ENCODE data around the gene WARS2.

The WARS2 gene

GRCh38 chr1:118995312-118996016, 145.0 kb downstream of the WARS2 start:
- DNase-seq: no peak

- no peak for DNase-seq
Observed at GRCh38 chr1:118993700-118994026, 146.8 kb downstream of the WARS2 start.

DNA sequence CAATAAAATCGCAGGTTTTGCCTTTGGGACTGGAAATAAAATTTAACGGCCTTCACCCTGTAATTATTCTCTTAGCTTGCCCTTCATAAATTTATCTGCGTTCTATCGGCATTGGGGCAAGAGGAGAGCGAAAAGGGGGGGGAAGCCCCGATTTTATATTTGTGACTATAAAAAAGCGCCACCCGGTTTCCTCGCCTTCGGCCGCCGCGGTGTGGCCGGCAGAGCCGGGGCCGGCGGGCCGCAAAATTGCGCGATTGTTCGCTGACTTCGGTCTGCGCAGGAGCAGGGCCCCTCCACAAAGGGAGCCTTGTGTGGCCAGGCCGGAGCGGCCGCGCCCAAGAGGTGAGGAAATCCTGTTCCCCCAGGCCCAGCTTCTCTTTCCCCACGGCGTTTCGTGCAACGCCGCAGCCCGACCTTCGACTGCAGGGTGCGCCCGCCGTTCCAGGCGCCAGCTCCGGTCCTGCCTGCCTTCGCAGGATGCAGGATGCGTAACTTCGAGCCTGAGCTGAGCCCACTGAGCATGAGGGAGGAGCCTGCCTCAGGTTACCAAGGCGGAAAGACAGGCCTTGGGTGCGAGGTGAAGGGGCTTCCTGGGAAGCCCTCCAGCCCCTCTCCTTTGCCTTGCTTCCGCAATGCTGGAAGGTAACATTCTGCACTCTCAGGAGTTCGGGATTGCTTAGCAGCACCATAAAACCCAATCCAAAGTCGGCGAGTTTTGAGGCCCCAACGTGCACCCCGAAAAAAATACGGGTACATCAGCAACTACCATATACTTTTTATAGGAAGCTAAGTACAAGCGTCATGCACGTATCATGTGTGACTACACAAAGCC, 147.4 kb downstream of the WARS2 start:
- no peak for DNase-seq

- DNase-seq: no peak
Observed at GRCh38 chr1:118992237-118992825, 148.1 kb downstream of the WARS2 start.

DNA sequence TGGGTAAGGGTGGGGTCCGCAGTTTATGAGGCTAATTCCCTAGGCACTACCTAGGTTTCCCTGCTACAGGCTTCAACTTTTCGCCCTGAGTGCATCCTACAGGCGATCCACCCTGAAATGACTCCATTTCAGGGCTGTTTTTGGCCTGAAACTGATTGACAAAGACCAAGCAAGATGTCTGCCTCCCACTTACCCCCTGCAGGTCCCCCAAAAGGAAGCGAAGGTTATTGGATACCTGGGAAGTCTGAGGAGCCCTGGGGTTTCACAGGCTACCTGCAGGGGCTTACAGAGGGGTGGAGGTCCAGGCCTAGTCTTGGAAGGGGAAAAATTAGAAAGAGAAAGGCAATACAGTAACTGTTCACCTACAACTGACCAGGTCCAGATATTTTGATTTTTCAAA, 149.0 kb downstream of the WARS2 start:
- no peak for DNase-seq

GRCh38 chr1:118990513-118991152, 149.8 kb downstream of the WARS2 start:
- DNase-seq: no peak

DNA sequence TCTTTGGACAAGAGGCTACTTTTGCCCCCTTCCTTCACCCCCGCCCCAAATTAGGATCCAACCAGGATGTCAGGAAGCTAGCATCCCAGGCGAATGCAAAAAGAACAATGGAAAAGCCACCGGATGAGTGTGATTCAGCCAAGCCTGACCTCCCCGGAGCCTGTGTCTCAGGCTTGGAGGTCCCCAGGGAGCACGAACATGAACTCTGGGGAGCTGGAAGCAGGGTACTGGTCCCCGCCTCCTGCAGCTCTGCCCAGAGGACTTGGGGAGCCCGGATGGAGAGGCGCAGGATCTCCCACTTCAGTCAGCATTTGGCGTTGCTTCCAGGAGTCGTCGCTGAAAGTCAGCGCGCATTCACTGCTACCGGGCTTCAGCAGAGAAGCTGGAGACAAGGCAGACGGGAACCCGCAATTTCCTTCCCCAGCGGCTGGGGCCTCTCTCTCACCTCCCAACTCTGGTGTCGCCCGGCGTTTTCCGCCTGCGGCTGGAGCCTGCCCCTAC, 150.5 kb downstream of the WARS2 start:
- DNase-seq: no peak

- DNase-seq: no peak
Observed at GRCh38 chr1:118989006-118989815, 151.2 kb downstream of the WARS2 start.

- no peak for DNase-seq
Observed at GRCh38 chr1:118988186-118989005, 152.1 kb downstream of the WARS2 start, which contains the start of gene TBX15. TBX15 (minus strand) TSS chr1:118988343; CDS start chr1:118987795, 548 bp downstream.

DNA sequence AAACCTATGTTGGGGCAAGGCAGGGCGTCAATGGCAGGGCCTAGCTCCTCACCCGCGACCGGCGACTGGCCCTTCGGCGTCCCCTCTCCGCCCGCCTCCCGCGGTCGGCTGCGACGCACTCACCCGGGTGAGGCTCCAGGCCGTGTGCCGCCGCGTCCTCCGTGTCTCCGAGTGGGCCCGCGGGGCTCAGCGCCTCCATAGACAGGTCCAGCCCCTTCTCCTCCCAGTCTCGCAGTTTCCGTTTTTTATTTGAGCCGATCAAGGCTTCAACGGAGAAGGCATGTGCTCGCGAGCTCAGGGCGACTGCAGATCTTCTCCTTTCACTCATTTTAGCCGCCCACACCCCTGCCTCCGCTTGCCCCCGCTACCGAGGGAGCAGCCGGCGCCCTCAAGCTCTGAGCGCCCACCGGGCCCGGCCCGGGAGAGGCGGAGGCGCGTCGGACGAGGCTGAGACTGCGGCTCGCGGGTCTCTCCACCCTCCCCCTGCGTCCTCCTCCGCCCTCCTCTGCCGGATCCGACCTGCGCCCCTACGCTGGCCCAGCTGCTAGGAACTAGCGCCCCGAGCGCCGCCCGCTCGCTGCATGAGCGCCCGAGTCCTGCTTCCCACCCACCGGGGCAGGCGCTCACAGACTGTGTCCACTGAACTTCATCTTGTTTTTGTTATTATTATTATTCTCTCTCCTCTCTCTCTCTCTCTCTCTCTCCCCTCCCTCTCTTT, 152.8 kb downstream of the WARS2 start:
- no peak for DNase-seq

DNA sequence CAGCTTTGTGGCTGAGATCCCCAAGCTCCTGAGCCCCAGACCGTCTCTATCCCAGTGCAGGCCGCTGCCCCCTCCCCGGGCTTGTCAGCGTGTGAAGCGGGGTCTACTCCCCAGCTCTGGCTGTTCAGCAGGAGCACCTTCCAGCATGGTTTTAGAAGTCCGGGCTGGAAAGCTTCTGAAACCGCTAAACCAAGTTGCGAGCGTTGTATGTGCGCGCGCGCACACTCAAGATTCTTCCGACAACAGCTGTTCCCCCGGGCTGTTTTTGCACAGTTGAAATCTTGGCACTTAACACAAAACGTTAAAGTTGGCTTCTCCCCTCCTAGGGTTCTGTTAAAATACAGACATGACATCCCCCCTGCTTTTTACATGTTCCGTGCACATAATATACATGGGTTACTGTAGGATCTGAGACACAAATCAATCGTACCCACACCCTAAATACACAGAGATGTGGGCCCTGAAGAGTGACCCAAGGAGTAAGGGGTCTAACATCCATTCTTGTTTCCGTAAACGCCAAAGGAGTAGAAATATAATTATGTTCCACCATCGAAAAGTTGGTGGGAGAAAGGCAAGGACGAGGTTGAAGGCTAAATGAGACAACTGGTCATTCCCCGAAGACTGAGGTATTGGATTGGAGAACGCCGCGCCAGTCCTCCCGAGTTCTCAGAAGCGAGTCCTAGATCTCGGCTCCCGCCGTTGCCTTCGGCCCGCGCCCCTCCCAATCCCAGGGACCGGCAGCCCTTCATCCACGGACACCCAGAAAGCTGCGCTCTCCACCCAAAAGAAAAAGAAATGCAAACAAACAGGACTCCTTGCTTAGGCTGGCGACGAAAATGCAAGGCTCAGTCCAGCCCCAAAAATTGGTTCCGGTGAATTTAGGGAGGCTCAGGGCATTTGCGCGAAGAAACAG, 153.6 kb downstream of the WARS2 start:
- no peak for DNase-seq

DNA sequence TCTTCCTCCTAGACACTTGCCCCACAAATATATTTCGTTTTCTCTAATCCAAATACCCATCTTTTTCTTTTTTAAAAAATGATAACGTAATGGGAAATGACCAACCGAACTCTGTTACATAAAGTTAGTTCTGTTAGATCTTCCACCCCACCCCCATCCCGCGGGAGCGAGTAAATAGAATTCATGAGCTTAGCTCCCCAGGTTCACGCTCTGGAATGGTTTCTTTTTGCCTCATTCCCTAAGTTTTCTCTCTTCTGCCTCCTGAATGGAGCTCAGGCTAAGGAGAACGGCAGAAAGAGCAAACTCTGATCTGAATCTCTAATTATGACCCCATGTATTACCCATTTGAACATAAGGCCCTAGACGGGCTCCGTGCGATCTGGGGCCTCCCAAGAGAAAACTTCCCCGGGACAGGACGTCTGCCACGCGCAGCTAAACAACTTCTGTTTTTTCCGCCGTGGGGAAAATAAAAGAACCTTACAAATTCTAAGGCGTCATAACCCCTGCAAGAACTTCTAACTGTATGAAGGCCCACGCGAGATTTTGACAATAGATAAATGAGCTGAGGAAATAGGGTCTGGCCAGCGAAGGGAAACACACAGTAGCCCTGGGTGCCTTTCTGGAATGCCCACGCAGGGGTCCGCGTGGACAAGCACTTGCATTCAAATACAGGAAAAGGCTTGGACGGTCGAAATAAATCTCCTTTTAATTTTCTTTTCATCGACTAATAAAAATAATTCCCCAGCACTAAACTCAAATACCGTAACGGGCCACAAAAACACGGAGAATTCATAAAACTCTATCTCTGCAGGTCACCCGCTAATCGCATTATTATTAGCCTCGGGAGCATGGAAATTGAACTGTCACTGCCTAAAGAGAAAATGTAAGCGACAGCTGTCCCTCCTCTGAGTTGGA, 154.6 kb downstream of the WARS2 start:
- DNase-seq: no peak

- no peak for DNase-seq
Observed at GRCh38 chr1:118984722-118985639, 155.5 kb downstream of the WARS2 start.

GRCh38 chr1:118984086-118984721, 156.2 kb downstream of the WARS2 start:
- DNase-seq: no peak

DNA sequence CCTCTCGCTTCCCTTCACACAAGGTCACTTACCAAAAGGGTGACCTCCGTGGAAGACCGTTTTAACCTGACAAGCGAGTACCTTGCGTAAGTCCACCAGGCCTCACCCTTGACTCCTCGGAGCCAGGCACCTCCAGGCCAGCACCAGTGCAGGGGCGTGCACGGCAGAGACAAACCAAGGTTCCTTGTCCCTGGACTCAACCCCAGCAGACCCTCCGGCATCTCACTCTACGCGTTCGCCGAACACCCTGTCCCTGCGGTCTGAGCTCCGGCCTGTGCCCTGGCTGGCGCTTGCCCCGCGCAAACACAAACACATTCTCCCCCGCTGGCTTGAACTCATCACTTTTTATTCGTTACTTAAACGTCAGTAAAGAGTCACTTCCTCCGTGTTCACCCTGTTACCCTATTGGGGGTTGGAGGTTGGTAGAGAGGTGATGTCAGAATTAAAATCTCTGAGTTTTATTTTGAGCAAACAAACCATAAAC, 156.9 kb downstream of the WARS2 start:
- DNase-seq: no peak

DNA sequence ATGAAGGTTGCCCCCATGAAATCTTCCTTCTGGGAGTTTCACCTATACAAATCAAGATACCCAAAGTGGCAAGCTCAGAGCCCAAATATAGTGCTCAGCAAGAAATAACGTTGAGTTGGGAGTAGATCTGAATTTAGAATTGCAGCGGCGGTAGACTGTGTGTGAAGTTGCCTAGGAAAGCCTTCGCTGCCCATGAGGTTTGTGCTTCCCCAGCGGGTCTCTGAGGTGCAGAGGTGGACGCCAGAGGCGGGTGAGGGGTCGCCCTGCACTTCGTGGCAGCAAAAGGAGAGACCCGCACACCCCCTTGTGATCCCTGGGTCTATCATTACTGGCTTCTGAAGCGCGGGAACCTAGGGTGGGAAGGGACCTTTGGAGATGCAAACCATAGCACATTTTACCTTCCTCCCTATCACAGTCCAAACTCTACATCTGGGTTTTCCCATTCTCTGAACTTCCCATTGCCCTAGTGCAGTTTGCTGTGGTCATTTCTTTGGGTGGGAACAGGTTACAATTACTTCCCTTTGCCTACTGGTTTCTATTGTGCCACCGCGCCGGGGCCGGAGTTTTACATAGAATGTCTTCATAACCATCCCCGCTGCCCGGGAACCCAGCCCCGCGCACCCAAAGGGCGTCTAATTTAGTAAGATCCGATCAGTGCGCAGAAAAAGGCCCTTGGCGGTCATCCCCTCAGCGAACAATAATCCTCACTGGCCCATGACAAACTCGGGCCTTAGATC, 157.5 kb downstream of the WARS2 start:
- no peak for DNase-seq

Data from activated CD4-positive, CD25-positive, alpha-beta regulatory T cell treated with anti-CD3 and anti-CD28 coated beads, Interleukin-2, amount 50 U/mL, for 72 hours (primary cell).